ENCODE results near the gene LRMDA.

The LRMDA gene

DNA sequence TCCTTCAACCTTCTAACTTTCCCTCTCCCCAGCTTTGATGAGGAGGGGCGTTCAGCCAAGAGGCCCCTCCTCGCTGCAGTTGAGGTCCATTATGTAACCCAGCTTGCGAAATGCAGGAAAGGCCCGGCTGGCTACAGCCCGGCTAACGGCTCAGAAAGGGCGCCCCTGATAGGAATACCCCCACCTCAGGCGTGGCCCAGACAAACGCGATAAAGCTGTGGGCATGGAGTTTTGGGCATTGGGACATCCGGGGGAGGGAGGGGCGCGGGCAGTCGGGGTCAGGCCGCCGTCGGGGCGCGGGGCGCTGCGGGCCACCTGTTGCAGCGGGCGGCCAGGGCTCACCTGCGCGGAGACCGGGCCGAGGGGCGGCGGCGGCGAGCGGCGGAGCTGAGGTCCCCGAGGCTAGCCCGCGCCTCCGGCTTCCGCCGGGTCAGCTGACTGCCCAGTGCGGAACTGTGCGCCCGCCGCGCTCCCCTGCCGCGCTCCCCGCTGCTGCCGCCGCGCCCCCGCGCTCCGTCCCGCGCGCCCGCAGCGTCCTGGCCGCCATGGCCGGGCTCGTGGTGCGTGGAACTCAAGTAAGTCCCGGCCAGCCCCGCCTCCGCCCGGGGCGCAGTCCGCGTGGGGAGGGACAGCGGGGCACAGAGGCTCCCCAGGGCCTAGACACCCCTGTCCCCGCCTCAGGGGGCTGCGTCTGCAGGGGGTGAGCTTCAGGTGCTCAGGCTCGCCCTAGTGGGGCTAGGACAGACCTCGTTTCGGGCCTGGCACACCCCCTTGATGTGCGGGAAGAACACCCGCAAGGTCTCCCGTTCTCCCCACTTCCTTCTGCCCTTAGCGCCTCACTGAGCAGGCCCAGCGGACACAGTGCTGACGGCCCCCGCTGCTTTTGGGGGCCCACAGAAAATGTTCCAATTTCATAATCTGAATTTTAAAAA lies at the start of gene LRMDA:
TSS of gene LRMDA (plus strand) at position 445 of the 932 bp plus-strand sequence.
- DNase-seq = no peak

DNA sequence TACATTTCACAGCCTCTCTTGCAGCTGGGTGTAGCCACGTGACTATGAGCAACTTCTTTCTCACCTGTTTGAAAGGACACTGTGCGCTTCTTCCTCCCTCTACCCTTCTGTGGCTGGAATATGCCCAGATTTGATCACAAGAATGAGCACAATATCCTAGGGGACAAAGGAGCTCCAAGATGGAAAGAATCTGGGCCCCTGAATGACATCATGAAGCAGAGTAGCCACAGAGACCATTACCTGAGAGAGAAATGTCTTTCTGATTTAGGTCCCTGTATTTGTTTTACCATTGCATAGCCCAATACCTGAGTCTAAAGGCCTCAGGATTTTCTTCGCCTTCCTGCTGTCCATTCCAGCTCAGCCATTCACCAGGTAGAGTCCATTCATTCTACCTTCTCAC lies 45.3 kb upstream of the LRMDA start:
- DNase-seq = no peak

DNA sequence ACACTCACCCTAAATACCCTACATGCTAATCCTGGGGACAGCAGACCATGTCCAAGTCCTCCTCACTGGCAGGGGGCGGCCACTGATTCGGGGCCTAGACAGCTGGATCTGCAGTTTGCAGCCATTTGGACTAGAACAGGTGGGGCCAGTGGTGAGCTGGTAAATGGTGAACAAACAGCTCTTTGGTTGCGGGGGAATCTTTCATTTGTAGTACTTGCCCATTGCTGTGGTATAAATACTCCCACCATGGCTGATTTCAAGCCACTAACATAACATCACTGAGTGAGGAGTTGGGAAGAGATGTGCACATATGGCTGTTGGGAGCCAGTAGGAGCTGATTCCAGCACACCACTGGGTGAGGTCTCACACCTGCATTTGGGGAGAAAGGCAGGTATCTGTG lies 43.3 kb upstream of the LRMDA start:
- DNase-seq = no peak

DNA sequence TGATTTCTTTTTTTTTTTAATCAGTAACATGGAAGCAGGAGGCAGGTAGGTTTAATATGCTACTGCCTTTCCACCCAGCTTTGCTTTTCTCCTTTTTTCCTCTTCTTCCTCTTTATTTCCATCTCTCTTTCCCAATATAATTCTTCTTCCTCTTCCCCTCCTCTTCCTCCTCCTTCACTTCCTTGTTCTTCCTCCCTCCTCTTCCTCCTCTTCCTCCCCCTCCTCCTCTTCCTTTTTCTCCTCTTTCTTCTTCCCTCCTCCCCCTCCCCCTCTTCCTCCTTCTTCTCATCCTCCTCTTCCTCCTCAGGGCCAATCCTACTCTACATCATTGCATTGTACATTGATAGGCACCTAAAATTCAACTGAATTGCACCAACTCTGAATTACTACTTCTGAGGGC lies 41.2 kb upstream of the LRMDA start:
- DNase-seq = no peak

DNA sequence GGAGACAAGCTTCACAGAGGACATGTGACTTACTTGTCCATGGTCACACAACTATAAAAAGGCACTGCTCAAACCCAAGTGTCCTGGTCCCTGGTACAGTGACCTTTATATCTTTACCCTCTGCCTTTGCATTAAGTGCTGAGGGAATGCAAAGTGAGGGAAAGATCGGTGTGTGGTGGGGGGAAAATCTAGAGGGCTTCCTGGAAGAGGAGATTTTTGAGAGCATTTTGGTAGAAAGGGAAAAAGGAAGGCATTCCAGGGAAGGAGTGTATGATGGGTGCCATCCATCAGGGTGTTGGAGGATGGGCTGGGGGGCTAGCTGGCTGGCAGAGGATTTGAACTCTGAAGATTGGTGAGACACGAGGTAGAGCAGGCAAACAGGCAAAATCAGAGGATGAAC lies 39.2 kb upstream of the LRMDA start:
- no peak for DNase-seq

DNA sequence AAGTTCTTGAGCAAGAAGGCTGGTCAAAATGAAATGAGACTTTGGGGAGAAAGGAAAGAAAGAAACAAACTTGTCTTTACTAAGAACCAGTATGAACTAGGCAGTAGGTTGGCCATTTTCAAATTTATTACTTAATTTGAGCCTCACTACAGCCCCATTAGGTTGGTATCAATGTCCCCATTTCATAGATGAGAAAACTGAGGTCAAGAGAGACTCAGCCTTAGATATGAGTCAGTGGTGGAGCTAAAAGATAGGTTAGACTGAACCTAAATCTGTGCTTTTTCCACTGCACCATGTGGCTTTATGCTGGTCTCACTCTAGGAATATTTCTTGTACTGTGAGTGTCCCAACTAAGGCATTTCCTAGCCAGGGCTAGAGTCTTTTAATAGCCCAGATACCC lies 38.7 kb upstream of the LRMDA start:
- DNase-seq = no peak

DNA sequence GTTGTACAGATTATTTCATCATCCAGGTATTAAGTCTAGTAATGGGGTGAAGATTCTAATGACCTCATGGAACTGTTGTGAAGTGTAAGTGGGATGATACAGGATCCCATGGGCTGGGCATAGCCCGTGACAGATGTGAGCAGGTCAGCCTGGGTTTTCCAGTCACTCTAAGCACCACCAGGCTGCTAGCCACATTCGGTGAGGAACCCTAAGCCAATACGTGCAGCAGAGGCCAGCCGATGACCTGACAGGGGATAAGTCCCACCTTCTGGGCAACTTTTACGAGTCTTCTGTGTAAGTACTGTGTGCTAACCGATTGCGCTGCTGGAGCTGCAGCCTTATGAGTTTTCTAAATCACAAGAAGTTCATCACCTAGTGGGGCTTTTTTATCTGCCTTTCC lies 37.2 kb upstream of the LRMDA start:
- DNase-seq = no peak

DNA sequence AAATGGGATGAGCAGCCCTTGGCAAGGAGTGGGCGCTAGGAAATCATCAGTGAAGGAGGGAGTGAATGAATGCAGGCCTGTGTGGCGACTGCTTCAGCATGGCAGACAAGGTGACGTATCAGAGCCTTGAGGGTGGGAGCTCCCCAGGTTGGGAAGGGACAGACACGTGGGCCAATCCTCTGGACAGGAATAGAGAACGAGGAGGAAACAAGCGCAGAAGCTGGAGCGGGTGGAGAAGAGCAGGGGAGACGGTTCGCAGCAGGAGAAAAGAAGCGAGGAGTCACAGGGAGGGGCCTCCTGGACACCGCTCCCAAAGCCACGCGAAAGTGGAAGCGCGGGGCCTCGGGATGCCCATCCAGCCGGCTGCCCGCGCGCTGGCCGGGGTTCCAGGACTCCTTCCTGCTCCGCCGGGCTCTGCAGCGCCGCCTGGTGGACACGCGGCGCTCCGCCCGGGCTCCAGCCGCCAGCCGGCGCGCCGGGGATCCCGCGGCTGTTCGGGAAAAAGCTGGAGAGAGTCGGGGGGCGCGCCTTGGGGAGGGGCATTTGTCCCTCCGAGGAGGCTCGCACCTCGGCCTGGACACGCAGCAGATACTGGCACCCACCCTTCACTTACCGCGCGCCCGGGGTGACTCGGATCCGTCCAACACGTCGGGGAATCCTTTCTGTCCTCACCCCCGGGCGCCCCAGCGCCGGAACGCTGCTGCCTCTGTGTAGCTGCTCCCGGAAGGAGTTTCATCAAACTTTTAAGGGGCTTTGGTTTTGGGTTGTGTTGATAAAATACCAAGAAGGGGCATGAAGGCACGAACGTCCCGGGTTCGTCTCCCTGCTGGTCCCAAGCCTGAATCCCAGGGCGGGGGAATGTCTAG lies 36.1 kb upstream of the LRMDA start:
- DNase-seq = no peak

DNA sequence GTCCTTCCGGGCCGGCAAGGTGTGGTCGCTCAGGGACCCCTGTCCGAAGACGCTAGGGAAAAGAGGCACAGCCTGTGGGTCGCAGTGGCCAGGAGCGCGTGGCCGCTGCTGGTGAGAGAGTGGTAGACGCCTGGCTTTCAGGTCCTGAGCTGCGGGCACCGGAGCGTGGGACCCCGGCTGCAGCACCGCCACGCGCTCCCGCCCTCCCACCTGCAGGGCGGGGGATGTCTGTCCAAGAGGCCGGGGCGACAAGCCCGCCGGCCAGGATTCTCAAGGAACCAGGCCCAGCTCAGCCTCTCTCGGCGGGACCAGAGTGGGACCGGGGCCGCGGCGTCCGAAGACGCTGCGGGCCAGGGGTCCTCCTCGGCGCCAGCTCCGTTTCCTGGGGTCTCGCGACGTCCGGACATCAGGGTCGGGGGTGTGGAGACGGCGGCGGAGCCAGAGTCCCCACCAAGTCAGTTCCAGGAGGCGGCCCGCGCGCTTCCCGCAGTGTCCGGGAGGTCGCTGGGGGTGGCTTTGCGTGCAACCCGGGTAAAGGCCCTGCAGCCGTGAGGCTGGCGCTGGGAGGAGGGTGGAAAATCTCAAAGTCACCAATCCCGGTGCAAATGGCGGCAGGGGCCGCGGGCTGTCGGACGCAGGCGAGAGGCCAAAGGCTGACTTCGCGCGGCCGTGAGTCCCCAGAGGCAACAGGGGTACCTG lies 35.3 kb upstream of the LRMDA start:
- no peak for DNase-seq

DNA sequence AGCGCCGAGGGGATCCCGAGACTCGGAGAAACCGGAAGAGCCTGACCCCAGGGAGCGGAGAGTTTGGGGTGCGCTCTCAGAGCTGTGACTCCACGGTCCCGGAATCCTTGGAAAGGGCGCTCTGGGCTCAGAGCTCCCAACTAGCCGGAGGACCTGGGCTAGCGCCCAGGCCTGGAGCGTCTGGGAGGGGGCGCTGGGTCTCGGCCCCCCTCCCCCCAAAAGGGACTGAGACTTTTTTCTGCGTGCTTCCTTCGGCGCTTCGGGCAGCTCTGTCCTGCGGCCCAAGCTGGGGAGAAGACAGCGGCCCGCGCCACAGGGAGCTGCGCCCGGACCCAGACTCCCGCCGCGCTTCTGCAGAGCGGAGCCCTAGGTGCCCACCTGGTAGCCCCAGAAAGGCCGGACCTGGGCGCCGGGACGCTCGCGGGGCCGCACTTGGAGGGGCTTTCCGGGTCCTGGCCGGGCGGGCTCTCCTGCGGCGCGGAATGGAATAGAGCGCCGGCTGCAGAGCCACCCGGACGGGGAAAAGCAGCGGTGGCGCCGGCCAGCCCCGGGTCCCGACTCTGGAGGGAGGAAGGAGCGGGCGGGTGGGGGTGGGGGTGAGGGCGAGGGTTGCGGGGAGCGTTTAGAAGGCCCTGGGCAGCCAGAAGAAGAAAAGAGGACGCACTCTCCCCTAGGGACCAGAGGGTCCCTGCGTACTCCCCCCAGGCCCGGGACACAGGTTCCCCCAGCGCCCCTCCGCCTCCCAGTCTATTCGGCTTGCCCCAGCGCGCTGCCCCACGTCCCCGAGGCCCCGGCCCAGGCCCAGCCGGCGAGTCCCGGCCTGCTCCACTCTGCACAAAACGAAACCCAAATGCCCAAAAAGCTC lies 34.6 kb upstream of the LRMDA start:
- DNase-seq = no peak

DNA sequence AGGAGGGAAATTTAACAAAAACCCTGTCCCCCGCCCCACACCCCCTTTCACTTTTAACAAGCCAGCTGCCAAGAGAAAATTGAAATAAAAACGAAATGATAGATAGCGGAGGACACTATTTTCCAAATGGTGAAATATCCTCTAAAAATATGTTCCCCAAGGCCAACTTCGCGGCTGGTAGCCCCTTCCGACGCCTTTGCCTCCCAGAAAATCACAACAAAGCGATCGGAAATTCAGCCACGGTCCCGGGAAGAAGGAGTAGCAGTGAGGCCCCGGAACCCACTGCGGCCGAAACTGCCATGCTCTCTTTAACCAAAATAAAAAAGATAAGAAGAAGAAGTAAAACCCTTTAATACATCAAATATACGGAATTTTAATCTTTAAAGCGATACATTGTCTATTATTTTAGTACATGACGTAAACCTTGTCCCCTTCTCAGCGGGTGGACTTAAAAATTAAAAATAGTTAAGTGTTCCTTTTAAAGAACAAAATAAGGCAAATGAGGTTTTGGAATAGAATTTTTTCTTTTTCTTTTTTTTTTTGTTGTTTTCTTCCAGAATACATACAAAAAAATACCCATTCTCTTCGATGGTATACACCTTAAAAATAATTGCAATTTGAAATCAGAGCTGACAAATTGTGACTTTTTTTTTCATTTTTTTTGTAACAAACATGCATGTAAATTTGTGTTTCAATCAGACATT lies 33.8 kb upstream of the LRMDA start:
- DNase-seq = no peak

DNA sequence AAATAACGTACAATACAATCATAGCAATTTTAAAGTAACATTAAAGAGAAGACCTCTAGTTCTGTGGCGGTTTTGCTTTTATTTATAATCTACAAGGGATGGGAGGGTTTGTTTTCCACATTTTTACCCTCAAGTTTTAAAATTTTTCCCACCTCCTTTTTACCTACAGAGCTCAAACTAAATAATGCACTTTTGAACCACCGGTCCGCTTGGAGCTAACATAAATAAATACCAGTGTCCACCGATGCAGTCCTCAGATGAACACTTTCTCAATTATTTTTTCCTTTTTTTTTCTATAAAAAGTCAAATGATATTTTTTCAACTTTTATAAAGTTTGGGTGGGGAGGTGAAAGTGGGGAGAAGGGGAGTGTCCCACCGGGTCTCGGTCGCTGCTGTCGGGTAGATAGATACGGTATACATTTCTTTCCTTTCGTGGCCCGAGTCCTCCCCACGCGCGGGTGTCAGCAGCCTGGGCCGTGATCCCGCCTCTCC lies 33.2 kb upstream of the LRMDA start:
- no peak for DNase-seq

DNA sequence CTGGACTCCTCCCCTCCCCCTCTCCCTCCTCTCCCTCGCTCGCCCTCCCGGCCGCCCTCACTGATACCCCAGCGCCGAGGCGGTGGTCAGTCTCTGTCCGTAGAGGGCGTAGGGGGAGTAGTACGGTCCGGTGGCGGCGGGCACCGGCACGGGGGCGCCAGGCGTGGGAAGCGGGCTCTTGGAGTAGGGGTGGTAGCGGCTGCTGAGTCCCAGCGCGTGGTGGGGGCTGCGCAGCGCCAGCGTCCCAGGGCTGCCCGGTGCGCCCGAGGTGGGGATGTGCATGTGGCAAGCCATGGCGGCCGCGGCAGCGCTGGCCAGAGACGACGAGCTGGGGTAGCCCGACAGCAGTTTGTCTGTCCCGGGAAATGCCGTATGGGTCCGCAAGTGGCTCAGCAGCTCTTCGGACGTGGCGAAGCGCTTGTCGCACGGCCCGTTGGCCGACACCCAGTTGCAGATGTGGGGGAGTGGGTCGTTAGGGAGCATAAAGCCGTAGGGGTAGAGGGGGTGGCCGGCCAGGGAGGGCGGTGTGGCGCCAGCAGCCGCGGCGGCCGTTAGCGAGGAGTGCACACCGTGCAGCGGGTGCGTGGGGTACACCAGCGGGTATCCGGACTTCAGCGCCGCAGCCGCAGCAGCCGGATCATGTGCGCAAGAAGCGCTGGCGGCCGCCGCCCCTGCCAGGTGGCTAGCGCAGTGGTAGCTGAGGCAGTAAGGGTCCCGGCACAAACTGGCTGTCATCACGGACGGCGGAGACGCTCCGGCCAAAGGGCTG lies 32.5 kb upstream of the LRMDA start:
- DNase-seq = no peak

DNA sequence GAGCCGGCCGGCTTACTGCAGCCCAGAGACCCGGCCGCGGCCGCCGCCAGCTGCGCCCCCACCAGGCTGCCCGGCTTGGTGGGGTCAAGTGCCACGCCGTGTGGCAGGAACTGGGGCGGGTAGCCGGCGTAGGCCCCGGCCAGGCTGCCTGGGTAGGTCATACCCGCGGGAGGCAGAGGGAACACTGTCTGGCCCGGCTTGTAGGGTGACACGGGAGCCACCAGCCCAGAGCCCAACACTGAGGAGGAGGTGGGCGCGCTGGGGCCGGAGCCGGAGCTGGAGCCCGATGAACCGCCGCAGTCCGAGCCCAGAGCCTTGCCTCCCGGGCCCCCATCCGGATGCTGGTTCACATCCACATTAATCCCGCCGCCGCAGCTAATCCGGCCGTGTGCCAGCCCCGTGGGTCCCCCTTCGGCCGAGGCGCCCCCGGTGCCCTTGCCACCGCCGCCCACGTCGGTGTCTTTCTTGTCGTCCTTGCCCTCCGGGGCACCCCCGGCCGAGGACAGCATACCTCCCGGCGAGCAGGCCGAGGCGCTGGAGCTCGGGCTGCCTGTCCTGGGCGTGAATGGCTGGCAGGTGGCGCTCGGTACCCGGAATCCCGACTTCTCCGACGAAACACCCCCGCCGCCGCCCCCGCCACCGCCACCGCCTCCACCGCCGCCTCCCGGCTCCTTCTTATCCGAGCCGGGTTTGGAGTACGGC lies 31.8 kb upstream of the LRMDA start:
- peak; percentile 42 for DNase-seq

DNA sequence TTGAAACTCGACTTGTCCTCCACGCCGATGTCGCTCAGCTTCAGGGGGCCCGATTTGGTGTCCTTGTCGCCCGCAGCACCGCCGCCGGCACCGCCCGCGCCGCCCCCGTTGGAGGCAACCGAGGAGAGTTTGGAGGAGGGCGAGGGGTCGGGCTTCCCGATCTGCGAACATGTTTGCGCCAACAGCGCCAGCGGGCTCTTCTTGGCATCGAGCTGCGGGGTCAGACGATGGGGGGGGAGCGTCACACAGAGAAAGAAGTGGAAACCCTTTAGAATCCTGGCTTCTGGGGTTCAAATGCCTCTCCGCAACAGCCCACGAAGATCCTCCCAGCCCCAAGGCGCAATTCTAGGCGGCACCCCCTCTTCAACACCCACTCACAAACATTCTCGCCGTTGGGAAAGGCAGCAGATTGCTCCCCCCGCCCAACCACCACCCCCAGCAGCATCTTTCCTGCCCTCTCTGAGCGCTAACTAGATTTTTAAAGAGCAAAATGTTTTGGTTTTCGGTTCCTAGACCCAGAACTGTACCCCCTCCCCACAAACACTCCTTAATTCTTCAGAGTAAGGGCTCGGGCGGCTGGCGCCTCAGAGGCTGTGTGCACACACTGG lies 31.2 kb upstream of the LRMDA start:
- no peak for DNase-seq

DNA sequence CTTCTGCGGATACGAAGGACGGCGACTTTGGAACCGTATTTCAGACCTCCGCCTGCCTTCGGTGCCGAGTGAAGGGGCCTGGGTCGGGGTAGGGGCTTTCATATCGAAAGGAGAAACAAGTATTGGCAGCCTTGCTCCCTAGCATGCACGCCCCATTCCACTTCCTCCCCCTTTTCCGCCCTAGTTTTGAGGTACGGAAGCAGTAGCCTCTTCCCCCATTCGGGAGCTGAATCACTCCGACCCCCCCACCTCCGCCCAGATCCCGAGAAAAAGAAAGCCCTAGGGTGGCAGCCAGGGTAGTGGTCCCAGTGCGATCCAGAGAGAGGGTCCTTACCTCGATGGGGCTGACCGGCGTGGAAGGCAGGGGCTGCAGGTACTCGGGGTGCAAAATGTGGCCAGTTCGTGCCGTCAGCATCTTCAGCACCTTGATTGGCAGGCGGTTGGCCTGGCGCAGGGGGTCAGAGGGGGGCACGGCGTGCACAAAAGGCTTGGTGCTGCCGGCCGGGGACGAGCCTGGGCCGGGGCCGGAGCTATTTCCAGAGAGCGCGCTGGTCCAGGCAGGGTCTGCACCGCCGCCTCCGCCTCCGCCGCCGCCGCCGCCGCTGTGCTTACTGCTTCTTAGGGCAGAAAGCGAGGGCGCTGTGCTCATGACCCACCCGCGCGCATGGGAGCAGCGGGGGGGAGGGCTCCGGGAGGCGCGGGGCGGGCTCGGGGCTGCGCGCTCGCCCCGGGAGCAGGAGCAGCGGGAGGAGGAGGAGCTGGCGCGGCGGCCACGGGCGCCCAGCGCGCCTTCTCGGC lies 30.5 kb upstream of the LRMDA start:
- no peak for DNase-seq

DNA sequence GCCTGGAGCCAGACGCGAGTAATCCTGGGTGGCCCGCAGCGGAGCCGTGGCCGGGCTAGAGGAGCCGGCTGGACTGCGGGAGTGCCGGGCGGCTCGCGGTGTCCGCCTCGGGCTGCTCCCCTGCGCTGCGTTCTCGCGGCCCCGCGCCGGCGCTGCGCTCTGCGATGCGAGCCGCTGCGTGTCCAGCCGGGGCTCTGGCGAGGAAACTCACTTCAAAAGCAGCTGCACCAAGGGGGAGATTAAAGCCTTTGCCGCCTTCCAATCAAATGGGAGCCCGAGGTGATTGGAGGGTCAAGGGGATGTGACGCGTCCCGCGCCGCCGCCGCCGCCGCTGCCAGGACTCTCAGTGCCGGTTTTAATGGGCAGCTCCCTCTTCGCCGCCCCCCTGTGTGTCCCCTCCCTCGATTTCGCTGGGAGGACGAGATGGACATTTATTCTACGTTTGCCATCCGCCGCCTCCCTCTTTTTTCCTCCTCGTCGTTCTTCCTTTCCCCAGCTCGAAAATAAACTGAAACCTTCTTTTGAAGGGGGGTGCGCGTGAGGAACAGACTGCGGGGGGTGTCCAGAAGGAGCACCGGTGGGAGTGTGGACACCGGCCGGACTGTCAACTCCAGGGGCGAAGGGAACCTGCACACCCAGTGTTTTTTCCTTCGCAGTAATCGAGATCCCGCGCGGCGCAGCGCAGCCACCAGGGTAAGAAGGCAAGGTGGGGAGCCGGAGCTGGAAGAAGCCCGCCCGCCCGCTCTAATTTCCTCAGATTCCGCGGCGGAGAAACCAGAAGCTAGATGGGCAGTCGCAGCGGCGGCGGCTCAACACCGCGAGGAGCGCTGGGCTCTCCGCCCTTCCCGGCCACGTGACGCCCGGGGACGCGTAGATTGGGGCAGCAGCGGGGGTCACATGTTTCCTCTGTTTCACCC lies 29.6 kb upstream of the LRMDA start, which contains the start of gene ZNF503:
TSS of gene ZNF503 (minus strand) at position 196 of the 917 bp plus-strand sequence. CDS start 345 bp downstream, outside the sequence.
- peak; percentile 18 for DNase-seq
